Right lobe of liver (tissue), 6 donors: ENCODE data around the gene KRTCAP2. TPM values are rescaled to one million over a fixed set of nuclear protein-coding genes. Genes with fewer than 3 reads are reported as not detected.

Source experiments
- ATAC-seq, 4 donors: fragments of 200-7000 bp; cut with Tn5 transposase; one replicate each; pipeline ENCODE4 v1.9.1; 2020; ENCODE audit warnings: mild to moderate bottlenecking in 4 of 4, moderate library complexity in 4 of 4
- DNase-seq, 3 donors: peaks; one replicate each; pipeline ENCODE4 v3.0.0-alpha.2; 2020
- H3K27ac ChIP-seq, 3 donors: fragments of 200-600 bp; one replicate each; pipeline ENCODE4 v1.8.0; 2022
- H3K27me3 ChIP-seq, 2 donors: fragments of 200-600 bp; one replicate each; pipeline ENCODE4 v1.8.0; 2022
- H3K36me3 ChIP-seq, 4 donors: fragments of 200-600 bp; sonication (generic) in 1 of 4; one replicate each; pipeline versions ENCODE4 v1.5.1 to v1.8.0; 2017 to 2022; ENCODE audit warnings: control low read depth in 1 of 4
- H3K4me1 ChIP-seq, 4 donors: fragments of 200-600 bp; sonication (generic) in 1 of 4; one replicate each; pipeline versions ENCODE4 v1.5.1 to v1.8.0; 2017 to 2022; ENCODE audit warnings: control low read depth in 1 of 4
- H3K4me3 ChIP-seq, 3 donors: fragments of 200-600 bp; one replicate each; pipeline ENCODE4 v1.8.0; 2022
- H3K9me3 ChIP-seq, 4 donors: fragments of 200-600 bp; sonication (generic) in 1 of 4; one replicate each; pipeline versions ENCODE4 v1.5.1 to v1.8.0; 2017 to 2022; ENCODE audit warnings: control low read depth in 1 of 4
- POLR2A ChIP-seq: fragments of 450-650 bp; IDR thresholded peaks from one replicate; pipeline ENCODE4 v1.6.1; 2017; ENCODE audit warnings: antibody characterized with exemption, mild to moderate bottlenecking
- WGBS: methylation state at CpG from one replicate; pipeline ENCODE4 v1.1.6; 2018; ENCODE audit warnings: low coverage, low lambda C conversion rate; ENCODE audit not compliant: insufficient coverage; ENCODE audit errors: missing lambda C conversion rate; 5-methylcytosine and 5-hydroxymethylcytosine counted together
- intact Hi-C, 2 donors: fragments of 100-400 bp; cut with DNase I; formaldehyde crosslinking; loops; one replicate each; pipeline versions ENCODE4 v1.11.2 to v1.14.1; 2022
- total RNA-seq, 6 experiments: library from RNA; depleted of rRNA in 2 of 6; stranded (reverse); fragments of >200 nt in 2 of 6; fragmentation: NEBNext Ultra II Directional in 3 of 6; extraction: Animal tissue kit (Norgen Biotek cat#: 25700) in 3 of 6; gene quantifications; one replicate each; pipeline versions ENCODE4 v1.1.0 to v1.2.4, GENCODE V29; 2016 to 2023
- TF ChIP-seq, protein P1 (sequence below), 4 donors: fragments of 200-600 bp in 3 of 4; fragments of 450-650 bp in 1 of 4; IDR thresholded peaks; one replicate each; pipeline versions ENCODE4 v1.5.1 to v1.8.0; 2016 to 2022; ENCODE audit warnings: antibody characterized with exemption in 4 of 4, mild to moderate bottlenecking in 2 of 4
- donor health status: DM: no; HTN: yes; CAD: no.
- donor health status: DM: no; HTN: no; CAD: no.
- donor health status: DM: no; HTN: no; CAD: no.
- donor health status: DM: no; HTN: yes; CAD: no.
- donor health status: DM: no; HTN: yes; CAD: no.

KRTCAP2 gene
- total RNA-seq, 6 experiments from 2014 or later: 85.5 to 145 (median 99.9) TPM

DNA sequence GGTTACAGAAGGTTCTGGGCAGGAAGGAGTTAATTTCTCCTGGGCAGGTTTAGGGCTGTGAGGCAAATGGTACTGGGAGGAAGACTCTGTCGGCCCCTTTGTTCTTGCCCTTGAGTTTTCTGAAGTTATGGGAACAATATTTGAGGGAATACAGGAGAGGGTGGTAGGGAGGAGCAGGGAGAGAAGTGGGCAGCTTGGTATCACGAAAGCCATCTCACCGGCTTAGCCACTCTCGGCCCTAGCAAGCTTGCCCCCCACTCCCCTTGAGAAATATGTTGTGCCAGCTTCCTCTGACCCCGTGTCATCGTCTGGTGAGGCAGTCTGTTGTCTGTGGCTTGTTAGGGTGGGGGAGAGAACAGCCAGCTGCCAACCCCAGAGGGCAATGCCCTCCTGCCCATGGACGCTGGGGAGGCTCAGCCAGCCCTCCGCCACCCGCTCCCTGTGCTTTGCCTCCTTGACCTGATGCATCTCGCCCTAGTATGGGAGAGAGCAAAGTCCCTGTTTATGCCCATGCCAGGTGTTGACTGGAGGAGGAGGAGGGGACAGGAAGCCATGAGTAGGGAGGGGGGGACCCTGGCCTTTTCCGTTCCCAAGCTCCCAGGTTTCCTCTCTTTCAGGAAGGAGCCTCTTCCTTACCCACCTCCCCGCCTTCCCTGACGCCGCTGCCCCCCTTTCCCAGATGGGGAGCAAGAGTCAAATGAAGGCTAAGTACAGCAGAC is 44.2 kb downstream of the KRTCAP2 start:
- DNase-seq: peak; percentile 63 to 92 (median 90)
- Histone ChIP-seq H3K4me3 (peak overlapping the region; percentile 84 to 96 (median 95)), H3K36me3 (peaks cover 0 to 50% (median 22%) of the 10 kb centered on the region in 4 donors), H3K4me1 (peaks cover 0 to 50% (median 15%) of the 10 kb centered on the region in 4 donors), H3K27me3 (no peaks in the 10 kb centered on the region), H3K27ac (peak overlapping the region; percentile 97 to 100 (median 99)), H3K9me3 (no peaks in the 10 kb centered on the region)
- TF ChIP-seq, protein P1, sequence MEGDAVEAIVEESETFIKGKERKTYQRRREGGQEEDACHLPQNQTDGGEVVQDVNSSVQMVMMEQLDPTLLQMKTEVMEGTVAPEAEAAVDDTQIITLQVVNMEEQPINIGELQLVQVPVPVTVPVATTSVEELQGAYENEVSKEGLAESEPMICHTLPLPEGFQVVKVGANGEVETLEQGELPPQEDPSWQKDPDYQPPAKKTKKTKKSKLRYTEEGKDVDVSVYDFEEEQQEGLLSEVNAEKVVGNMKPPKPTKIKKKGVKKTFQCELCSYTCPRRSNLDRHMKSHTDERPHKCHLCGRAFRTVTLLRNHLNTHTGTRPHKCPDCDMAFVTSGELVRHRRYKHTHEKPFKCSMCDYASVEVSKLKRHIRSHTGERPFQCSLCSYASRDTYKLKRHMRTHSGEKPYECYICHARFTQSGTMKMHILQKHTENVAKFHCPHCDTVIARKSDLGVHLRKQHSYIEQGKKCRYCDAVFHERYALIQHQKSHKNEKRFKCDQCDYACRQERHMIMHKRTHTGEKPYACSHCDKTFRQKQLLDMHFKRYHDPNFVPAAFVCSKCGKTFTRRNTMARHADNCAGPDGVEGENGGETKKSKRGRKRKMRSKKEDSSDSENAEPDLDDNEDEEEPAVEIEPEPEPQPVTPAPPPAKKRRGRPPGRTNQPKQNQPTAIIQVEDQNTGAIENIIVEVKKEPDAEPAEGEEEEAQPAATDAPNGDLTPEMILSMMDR (IDR thresholded peaks at IDR 0.05): no peak
- TF ChIP-seq POLR2A: peak; percentile 67
- ATAC-seq: peak in 3 of 4 donors; percentile 0 to 22 (median 4)
- WGBS: 3% methylated on average over 6 of the region's 14 CpGs
- intact Hi-C loops: no loop called here

DNA sequence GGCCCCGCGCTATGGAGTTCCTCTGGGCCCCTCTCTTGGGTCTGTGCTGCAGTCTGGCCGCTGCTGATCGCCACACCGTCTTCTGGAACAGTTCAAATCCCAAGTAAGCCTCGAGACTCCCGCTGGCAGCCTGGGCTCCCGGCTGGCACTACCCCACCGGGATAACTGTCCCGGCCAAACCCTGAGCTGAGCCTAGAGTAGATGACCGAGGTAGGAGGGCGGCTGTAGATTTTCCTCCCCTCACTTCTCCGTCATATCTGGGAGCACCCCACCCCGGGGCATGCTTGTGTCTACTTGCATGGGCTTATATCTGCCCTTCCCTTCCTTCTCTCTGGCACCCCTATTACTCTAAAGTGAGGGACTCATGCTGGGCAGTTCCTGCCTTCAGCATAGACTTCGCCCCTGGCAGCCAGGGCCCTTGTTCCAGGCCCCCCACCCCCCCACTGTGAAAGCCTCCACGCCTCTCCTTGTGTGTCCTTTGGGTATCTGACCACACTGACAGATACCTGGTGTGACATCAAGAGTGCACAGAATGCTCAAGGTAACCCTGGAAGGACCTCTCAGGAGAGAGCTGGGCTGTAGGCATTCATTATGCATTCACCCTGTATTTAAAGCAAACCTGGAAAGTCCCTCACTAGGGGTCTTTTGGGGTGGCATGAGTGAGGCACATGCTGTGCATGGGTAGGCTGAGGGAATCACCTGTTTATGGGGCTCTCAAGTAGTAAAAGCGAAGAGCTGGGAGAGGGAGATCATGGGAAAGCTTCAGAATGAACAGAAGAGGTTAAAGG is 44.9 kb downstream of the KRTCAP2 start:
- Histone ChIP-seq H3K27me3 (no peaks in the 10 kb centered on the region), H3K27ac (peak overlapping the region; percentile 97 to 100 (median 99)), H3K4me1 (peaks cover 0 to 48% (median 14%) of the 10 kb centered on the region in 4 donors), H3K36me3 (peaks cover 0 to 43% (median 19%) of the 10 kb centered on the region in 4 donors), H3K4me3 (peak overlapping the region; percentile 84 to 96 (median 95)), H3K9me3 (no peaks in the 10 kb centered on the region)
- ATAC-seq (no peak), DNase-seq (no peak)
- intact Hi-C loops: loop anchor here in 1 of 2 donors (2.0 kb wide), 1 partner anchor 23 kb away; no protein-coding TSS in a partner anchor
- TF ChIP-seq, protein P1 (IDR thresholded peaks at IDR 0.05): no peak
- TF ChIP-seq POLR2A: no peak
- 2% methylated on average over 4 of the region's 17 CpGs for WGBS

DNA sequence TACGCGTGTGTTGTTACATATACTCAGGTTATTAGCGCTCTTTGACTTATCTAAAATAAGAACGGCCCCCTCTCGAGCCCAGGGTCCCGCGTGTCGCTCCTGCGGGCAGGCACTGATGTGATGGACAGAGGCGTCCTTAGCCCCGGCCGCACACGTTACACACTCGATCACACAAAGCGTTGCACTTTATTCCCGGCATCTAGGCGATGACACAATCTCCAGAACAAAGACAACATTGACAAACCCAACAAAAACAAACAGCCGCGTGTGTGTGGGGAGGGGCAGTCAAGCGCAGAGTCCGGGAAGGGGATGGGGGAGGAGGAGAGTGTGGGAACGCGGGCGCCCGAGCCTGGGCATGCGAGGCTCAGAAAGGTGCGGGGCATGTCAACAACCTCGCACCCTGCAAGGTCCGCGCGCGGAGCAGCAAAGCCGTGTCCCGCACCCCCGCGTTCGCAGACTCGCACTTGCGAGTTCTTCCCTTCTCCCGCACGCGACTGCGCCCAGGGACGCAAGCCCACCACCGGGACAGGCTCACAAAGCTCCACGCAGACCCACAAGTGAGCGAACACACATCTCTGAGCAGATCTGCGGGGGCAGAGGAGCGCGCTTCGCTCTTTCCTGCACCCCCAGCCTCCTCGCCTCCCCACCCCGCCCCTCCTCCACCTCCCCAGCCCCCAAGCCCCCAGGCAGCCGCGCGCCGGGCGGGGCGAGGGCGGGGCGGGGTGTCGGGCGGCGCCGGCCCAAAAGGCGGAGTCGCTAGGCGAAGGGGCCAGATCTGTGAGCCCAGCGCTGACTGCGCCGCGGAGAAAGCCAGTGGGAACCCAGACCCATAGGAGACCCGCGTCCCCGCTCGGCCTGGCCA is 45.8 kb downstream of the KRTCAP2 start, which contains the start of gene EFNA1:
EFNA1 (plus strand) TSS at position 772 of the 862 bp plus-strand sequence. CDS start 102 bp downstream, outside the sequence.
- Histone ChIP-seq H3K9me3 (no peaks in the 10 kb centered on the region), H3K36me3 (peaks cover 0 to 35% (median 14%) of the 10 kb centered on the region in 4 donors), H3K27me3 (no peaks in the 10 kb centered on the region), H3K4me1 (peaks cover 0 to 39% (median 12%) of the 10 kb centered on the region in 4 donors), H3K4me3 (peak within 1 kb of the TSS; percentile 84 to 96 (median 95)), H3K27ac (peak within 1 kb of the TSS; percentile 97 to 100 (median 99))
- peak; percentile 89 to 94 (median 92) for DNase-seq
- TF ChIP-seq, protein P1 (IDR thresholded peaks at IDR 0.05): no peak
- TF ChIP-seq POLR2A: peak; percentile 93
- intact Hi-C loops: loop anchor here in 1 of 2 donors (2.0 kb wide), 1 partner anchor 23 kb away; no protein-coding TSS in a partner anchor
- WGBS: 0% methylated on average over 22 of the region's 76 CpGs
- peak; percentile 31 to 55 (median 48) for ATAC-seq
